Natural killer cell (primary cell): Measurements from ENCODE around the gene TNNC2. TPM values are rescaled to one million over a fixed set of nuclear protein-coding genes. Genes with fewer than 3 reads are reported as not detected.

Source experiments
- ATAC-seq, 3 donors: fragments of 150-1000 bp in 2 of 3; fragments of 200-7000 bp in 1 of 3; cut with Tn5 transposase; 1 replicate in 1 of 3; 2 replicates in 2 of 3; pipeline ENCODE4 v1.10.0; 2021; ENCODE audit warnings: mild to moderate bottlenecking in 2 of 3, moderate library complexity in 2 of 3
- DNase-seq, 2 donors: peaks; one replicate each; pipeline versions ENCODE4 v3.0.0 to v3.0.0-alpha.2; 2013 to 2021; ENCODE audit warnings: mixed read lengths in 1 of 2
- H3K27ac ChIP-seq: one replicate; pipeline ENCODE4 v1.5.1; 2013; ENCODE audit warnings: mild to moderate bottlenecking, low read length
- H3K27me3 ChIP-seq: one replicate; pipeline ENCODE4 v1.6.1; 2013; ENCODE audit warnings: low read length; ENCODE audit not compliant: control insufficient read depth, insufficient read depth
- H3K36me3 ChIP-seq: one replicate; pipeline ENCODE4 v1.6.1; 2013; ENCODE audit warnings: low read length; ENCODE audit not compliant: control insufficient read depth, insufficient read depth
- H3K4me1 ChIP-seq: one replicate; pipeline ENCODE4 v1.6.1; 2013; ENCODE audit warnings: low read length; ENCODE audit not compliant: control insufficient read depth, insufficient read depth
- H3K4me3 ChIP-seq: one replicate; pipeline ENCODE4 v1.5.1; 2013; ENCODE audit warnings: low read length
- H3K9me3 ChIP-seq: one replicate; pipeline ENCODE4 v1.6.1; 2013; ENCODE audit warnings: low read length; ENCODE audit not compliant: control insufficient read depth, insufficient read depth
- H3K27ac Mint-ChIP-seq, 2 donors: one replicate each; pipeline ENCODE4 v1.8.0; 2022; ENCODE audit warnings: mild to moderate bottlenecking in 2 of 2, mixed read lengths in 2 of 2, moderate library complexity in 1 of 2
- H3K27me3 Mint-ChIP-seq, 2 donors: one replicate each; pipeline ENCODE4 v1.8.0; 2022; ENCODE audit warnings: low read depth in 2 of 2, mixed read lengths in 2 of 2
- H3K36me3 Mint-ChIP-seq: one replicate; pipeline ENCODE4 v1.8.0; 2022; ENCODE audit warnings: mixed read lengths
- H3K4me1 Mint-ChIP-seq, 2 donors: one replicate each; pipeline ENCODE4 v1.8.0; 2022; ENCODE audit warnings: mixed read lengths in 2 of 2
- H3K4me3 Mint-ChIP-seq: one replicate; pipeline ENCODE4 v1.8.0; 2022; ENCODE audit warnings: mild to moderate bottlenecking, moderate library complexity, mixed read lengths
- H3K9me3 Mint-ChIP-seq, 2 donors: one replicate each; pipeline ENCODE4 v1.8.0; 2022; ENCODE audit warnings: mixed read lengths in 2 of 2
- WGBS: methylation state at CpG from one replicate; pipeline ENCODE4 v1.1.7; 2013; ENCODE audit warnings: missing lambda C conversion rate; ENCODE audit not compliant: insufficient coverage; 5-methylcytosine and 5-hydroxymethylcytosine counted together
- intact Hi-C: fragments of 100-400 bp; cut with micrococcal nuclease; formaldehyde crosslinking; loops from one replicate; pipeline ENCODE4 v1.14.2; 2022
- total RNA-seq, 4 donors: library from RNA; stranded (reverse); fragments of 120-200 nt in 1 of 4; gene quantifications; one replicate each; pipeline versions ENCODE4 v1.2.3 to v1.2.4, GENCODE V29; 2013 to 2022
- TF ChIP-seq, protein P1 (sequence below): fragments of 200-600 bp; IDR thresholded peaks from one replicate; pipeline ENCODE4 v1.8.0; 2022; ENCODE audit warnings: antibody characterized with exemption

TNNC2 gene
- total RNA-seq, 3 donors from 2014 or later (not counting 1 experiment from before 2014, with no cell fraction given), result 0.93 to 1.5 TPM; not detected in 1

GRCh38 chr20:45843506-45843905 lies 16.4 kb upstream of the TNNC2 start:
- Histone ChIP-seq H3K4me3 (no peak overlapping the region), H3K36me3 (peaks cover 50% of the 10 kb centered on the region), H3K27me3 (no peaks in the 10 kb centered on the region), H3K27ac (no peak overlapping the region), H3K4me1 (peaks cover 11% of the 10 kb centered on the region), H3K9me3 (no peaks in the 10 kb centered on the region)
- WGBS, result over 99% methylated on average over 12 of the region's 14 CpGs
- no peaks in the 10 kb centered on the region for H3K27me3 Mint-ChIP-seq
- H3K27ac Mint-ChIP-seq, result peak overlapping the region in 1 of 2 donors; percentile 61
- no peak for DNase-seq
- intact Hi-C loops, result no loop called here
- H3K9me3 Mint-ChIP-seq, result no peaks in the 10 kb centered on the region
- TF ChIP-seq, protein P1, sequence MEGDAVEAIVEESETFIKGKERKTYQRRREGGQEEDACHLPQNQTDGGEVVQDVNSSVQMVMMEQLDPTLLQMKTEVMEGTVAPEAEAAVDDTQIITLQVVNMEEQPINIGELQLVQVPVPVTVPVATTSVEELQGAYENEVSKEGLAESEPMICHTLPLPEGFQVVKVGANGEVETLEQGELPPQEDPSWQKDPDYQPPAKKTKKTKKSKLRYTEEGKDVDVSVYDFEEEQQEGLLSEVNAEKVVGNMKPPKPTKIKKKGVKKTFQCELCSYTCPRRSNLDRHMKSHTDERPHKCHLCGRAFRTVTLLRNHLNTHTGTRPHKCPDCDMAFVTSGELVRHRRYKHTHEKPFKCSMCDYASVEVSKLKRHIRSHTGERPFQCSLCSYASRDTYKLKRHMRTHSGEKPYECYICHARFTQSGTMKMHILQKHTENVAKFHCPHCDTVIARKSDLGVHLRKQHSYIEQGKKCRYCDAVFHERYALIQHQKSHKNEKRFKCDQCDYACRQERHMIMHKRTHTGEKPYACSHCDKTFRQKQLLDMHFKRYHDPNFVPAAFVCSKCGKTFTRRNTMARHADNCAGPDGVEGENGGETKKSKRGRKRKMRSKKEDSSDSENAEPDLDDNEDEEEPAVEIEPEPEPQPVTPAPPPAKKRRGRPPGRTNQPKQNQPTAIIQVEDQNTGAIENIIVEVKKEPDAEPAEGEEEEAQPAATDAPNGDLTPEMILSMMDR, result no peak
- no peak for ATAC-seq
- no peak overlapping the region for H3K4me3 Mint-ChIP-seq
- no peaks in the 10 kb centered on the region for H3K36me3 Mint-ChIP-seq
- H3K4me1 Mint-ChIP-seq, result peaks cover 11 to 20% of the 10 kb centered on the region in 2 donors

DNA sequence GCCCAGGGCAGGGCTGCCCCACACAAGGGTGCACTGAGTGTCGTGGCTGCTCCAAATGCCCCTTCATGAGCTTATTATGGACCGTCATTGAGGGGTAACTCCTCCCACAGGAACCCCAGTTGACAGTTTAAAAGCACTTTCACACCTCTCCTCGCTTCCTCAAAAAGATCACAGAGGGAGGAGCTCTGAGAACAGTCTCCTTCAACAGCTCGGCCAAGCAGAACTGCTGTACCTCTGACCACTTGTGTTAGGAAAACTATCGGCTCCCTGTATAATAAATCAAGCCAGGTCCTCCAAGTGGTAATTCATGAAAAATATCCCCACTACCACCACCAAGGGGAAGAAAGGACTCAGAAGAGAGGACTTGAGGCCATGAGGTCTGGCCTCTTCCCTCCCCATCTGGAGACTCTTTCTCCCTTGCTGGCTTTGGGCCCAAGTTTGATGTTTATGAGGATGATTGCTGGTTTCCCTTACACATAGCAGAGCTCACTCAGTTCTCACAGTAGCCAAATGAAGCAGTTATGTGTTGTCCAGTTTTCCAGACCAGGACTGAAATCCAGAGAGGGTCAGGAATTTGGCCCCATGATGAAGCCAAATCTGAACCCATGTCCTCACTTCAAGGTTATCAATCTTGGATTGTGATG lies 15.2 kb upstream of the TNNC2 start:
- no peaks in the 10 kb centered on the region for H3K36me3 Mint-ChIP-seq
- DNase-seq, result no peak
- ATAC-seq, result peak; percentile 76 to 97 (median 91)
- TF ChIP-seq, protein P1, result no peak
- Histone ChIP-seq H3K4me3 (no peak overlapping the region), H3K4me1 (peaks cover 11% of the 10 kb centered on the region), H3K9me3 (no peaks in the 10 kb centered on the region), H3K36me3 (peaks cover 43% of the 10 kb centered on the region), H3K27ac (peak overlapping the region; percentile 49), H3K27me3 (no peaks in the 10 kb centered on the region)
- WGBS, result 17% methylated on average over 5 of the region's 5 CpGs
- peak overlapping the region; percentile 61 to 70 for H3K27ac Mint-ChIP-seq
- no peaks in the 10 kb centered on the region for H3K27me3 Mint-ChIP-seq
- peaks cover 11 to 18% of the 10 kb centered on the region in 2 donors for H3K4me1 Mint-ChIP-seq
- no peak overlapping the region for H3K4me3 Mint-ChIP-seq
- no peaks in the 10 kb centered on the region for H3K9me3 Mint-ChIP-seq
- intact Hi-C loops, result no loop called here

GRCh38 chr20:45841407-45842129 lies 14.5 kb upstream of the TNNC2 start:
- TF ChIP-seq, protein P1, result no peak
- Mint-ChIP-seq H3K27me3 (no peaks in the 10 kb centered on the region), H3K9me3 (no peaks in the 10 kb centered on the region), H3K27ac (peak overlapping the region; percentile 61 to 70), H3K4me3 (no peak overlapping the region), H3K4me1 (peaks cover 11 to 18% of the 10 kb centered on the region in 2 donors), H3K36me3 (no peaks in the 10 kb centered on the region)
- intact Hi-C loops, result no loop called here
- H3K27ac ChIP-seq, result peak overlapping the region; percentile 22
- no peak for ATAC-seq
- no peak overlapping the region for H3K4me3 ChIP-seq
- peaks cover 11% of the 10 kb centered on the region for H3K4me1 ChIP-seq
- H3K27me3 ChIP-seq, result no peaks in the 10 kb centered on the region
- H3K36me3 ChIP-seq, result peaks cover 41% of the 10 kb centered on the region
- no peaks in the 10 kb centered on the region for H3K9me3 ChIP-seq
- 95% methylated on average over 8 of the region's 10 CpGs for WGBS
- DNase-seq, result no peak
